ENCODE results near the gene RAB3C. TPM values are rescaled to one million over a fixed set of nuclear protein-coding genes. Genes with fewer than 3 reads are reported as not detected.
A peak's percentile ranks its signal among the peaks of the same experiment; 100 is the strongest.

RAB3C gene
- polyA plus RNA-seq, 4 donors = 0.22 to 6.5 (median 2.9) TPM

GRCh38 chr5:58857609-58858008 is 274.7 kb downstream of the RAB3C start:
- Histone ChIP-seq H3K27me3 (ENCODE audit: control insufficient read depth in 3 of 3, insufficient read depth in 3 of 3, low read length in 3 of 3) (peaks cover 0 to 2% (median 0%) of the 10 kb centered on the region in 3 donors), H3K36me3 (ENCODE audit: control insufficient read depth in 3 of 3, insufficient read depth in 2 of 3, low read depth in 1 of 3, low read length in 3 of 3) (no peaks in the 10 kb centered on the region), H3K4me1 (ENCODE audit: control insufficient read depth in 3 of 3, insufficient read depth in 2 of 3, low read depth in 1 of 3, low read length in 2 of 3) (no peaks in the 10 kb centered on the region), H3K27ac (ENCODE audit: low read depth in 1 of 3, low read length in 2 of 3) (no peak overlapping the region), H3K9me3 (ENCODE audit: control insufficient read depth in 2 of 2, insufficient read depth in 1 of 2, low read depth in 1 of 2, low read length in 1 of 2) (no peaks in the 10 kb centered on the region), H3K4me3 (ENCODE audit: low read depth in 1 of 3, low read length in 3 of 3) (no peak overlapping the region)
- DNase-seq (no peak), FAIRE-seq (no peak)
- 32 to 44% (median 44%) methylated on average over 2 of the region's 2 CpGs for WGBS, 3 donors

DNA sequence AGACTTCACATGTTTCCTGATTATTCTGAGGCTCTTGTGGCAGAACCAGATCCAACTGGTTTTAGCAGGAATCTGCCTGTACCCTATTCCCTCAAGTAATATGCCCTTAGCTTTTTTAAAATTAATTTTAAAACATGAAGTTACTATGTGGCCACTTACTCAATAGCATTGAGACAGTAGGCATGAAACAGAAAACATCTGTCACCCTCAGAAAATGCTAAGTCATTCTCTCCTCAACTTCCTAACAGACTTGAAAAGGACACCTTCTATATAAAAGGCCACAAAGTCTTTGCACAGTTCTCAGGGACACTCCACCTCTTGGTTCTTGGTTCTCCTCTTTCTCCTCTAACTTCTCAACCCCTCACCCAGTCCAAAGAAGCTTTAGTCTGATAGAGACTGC is 277.8 kb downstream of the RAB3C start:
- FAIRE-seq = no peak
- Histone ChIP-seq H3K27ac (ENCODE audit: low read depth in 1 of 3, low read length in 2 of 3) (no peak overlapping the region), H3K4me3 (ENCODE audit: low read depth in 1 of 3, low read length in 3 of 3) (no peak overlapping the region), H3K9me3 (ENCODE audit: control insufficient read depth in 2 of 2, insufficient read depth in 1 of 2, low read depth in 1 of 2, low read length in 1 of 2) (no peaks in the 10 kb centered on the region), H3K27me3 (ENCODE audit: control insufficient read depth in 3 of 3, insufficient read depth in 3 of 3, low read length in 3 of 3) (peaks cover 0 to 6% (median 2%) of the 10 kb centered on the region in 3 donors), H3K36me3 (ENCODE audit: control insufficient read depth in 3 of 3, insufficient read depth in 2 of 3, low read depth in 1 of 3, low read length in 3 of 3) (no peaks in the 10 kb centered on the region), H3K4me1 (ENCODE audit: control insufficient read depth in 3 of 3, insufficient read depth in 2 of 3, low read depth in 1 of 3, low read length in 2 of 3) (no peaks in the 10 kb centered on the region)
- DNase-seq = no peak

DNA sequence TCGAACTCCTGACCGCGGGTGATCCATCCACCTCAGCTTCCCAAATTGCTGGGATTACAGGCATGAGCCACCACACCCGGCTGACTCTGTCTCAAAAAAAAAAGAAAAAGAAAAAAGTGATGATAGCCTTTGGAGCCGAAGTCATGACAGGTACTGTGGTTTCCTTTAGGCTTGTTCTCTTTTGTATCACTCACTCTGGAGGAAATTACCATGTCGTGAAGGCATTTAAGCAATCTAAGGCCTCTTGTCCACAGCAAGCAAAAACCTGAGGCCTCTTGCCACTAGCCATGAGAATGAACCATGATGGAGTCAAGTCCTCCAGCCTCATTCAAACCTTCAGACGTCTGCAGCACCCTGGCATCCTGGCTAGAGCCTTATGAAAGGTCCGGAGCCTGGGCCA is 286.1 kb downstream of the RAB3C start:
- DNase-seq = no peak
- no peaks in the 10 kb centered on the region for H3K4me1 ChIP-seq (ENCODE audit: control insufficient read depth in 3 of 3, insufficient read depth in 2 of 3, low read depth in 1 of 3, low read length in 2 of 3)
- H3K36me3 ChIP-seq (ENCODE audit: control insufficient read depth in 3 of 3, insufficient read depth in 2 of 3, low read depth in 1 of 3, low read length in 3 of 3) = no peaks in the 10 kb centered on the region
- 53 to 80% (median 67%) methylated on average over 8 of the region's 8 CpGs for WGBS, 3 donors
- H3K4me3 ChIP-seq (ENCODE audit: low read depth in 1 of 3, low read length in 3 of 3) = no peak overlapping the region
- FAIRE-seq = no peak
- no peaks in the 10 kb centered on the region for H3K27me3 ChIP-seq (ENCODE audit: control insufficient read depth in 3 of 3, insufficient read depth in 3 of 3, low read length in 3 of 3)
- H3K9me3 ChIP-seq (ENCODE audit: control insufficient read depth in 2 of 2, insufficient read depth in 1 of 2, low read depth in 1 of 2, low read length in 1 of 2) = no peaks in the 10 kb centered on the region
- H3K27ac ChIP-seq (ENCODE audit: low read depth in 1 of 3, low read length in 2 of 3) = no peak overlapping the region

DNA sequence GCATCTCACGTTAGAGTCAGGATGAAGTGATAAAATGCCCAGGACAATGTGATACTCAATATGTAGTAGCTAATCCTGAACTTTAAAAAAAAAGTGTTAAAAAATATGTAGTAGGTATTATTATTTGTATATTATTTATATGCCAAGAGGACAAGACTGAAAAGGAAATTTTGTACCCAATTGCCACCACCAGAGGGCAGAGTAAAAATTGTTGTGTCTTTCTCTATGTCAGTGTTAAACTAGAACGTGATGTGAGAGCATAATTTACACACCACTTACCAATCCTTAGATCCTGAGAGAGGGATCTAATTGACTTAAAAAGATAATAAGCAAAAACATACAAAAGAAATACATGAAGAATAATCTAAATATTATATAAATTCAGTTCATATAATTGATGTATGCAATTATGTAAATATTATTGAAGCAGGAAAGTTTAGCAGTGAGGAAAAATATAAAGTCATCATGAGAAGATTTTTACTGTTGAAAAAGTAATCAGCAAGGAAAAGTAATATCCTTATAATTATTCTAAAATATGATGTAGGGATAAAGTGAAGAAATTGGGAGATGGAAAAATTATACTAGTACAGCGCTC is 288.9 kb downstream of the RAB3C start:
- no peak overlapping the region for H3K27ac ChIP-seq (ENCODE audit: low read depth in 1 of 3, low read length in 2 of 3)
- 48 to 53% (median 49%) methylated on average over 3 of the region's 3 CpGs for WGBS, 3 donors
- H3K4me1 ChIP-seq (ENCODE audit: control insufficient read depth in 3 of 3, insufficient read depth in 2 of 3, low read depth in 1 of 3, low read length in 2 of 3) = no peaks in the 10 kb centered on the region
- peak; percentile 30 to 42 for DNase-seq
- H3K36me3 ChIP-seq (ENCODE audit: control insufficient read depth in 3 of 3, insufficient read depth in 2 of 3, low read depth in 1 of 3, low read length in 3 of 3) = no peaks in the 10 kb centered on the region
- H3K27me3 ChIP-seq (ENCODE audit: control insufficient read depth in 3 of 3, insufficient read depth in 3 of 3, low read length in 3 of 3) = no peaks in the 10 kb centered on the region
- H3K9me3 ChIP-seq (ENCODE audit: control insufficient read depth in 2 of 2, insufficient read depth in 1 of 2, low read depth in 1 of 2, low read length in 1 of 2) = no peaks in the 10 kb centered on the region
- H3K4me3 ChIP-seq (ENCODE audit: low read depth in 1 of 3, low read length in 3 of 3) = no peak overlapping the region
- FAIRE-seq = peak; percentile 5

DNA sequence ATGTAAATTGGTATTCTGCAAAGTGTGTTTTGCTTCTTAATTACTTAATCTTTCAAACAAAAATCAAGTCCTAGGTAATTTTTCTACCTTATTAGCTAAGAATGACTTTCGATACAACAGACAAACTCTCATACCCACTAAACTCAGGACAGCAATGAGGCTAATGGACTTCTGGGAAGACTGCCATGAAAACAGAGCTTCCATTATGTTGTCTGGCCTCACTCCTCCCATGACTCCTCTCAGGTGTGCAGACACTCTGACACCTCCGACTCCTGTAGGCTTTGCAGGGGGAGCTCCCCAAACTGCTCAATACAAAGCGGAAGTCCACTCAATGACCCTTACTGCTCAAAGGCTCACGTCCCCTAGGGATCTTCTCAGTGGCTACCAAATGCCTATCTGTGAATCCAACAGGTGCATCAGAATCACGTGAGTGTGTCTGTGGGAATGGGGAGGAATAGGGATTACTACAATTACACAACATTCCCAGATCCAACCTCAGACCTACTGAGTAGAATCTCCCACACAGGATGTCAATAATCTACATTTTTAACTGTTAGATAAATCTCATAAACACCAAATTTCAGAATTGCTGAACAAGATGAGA is 289.9 kb downstream of the RAB3C start:
- no peak for DNase-seq
- H3K4me1 ChIP-seq (ENCODE audit: control insufficient read depth in 3 of 3, insufficient read depth in 2 of 3, low read depth in 1 of 3, low read length in 2 of 3) = no peaks in the 10 kb centered on the region

DNA sequence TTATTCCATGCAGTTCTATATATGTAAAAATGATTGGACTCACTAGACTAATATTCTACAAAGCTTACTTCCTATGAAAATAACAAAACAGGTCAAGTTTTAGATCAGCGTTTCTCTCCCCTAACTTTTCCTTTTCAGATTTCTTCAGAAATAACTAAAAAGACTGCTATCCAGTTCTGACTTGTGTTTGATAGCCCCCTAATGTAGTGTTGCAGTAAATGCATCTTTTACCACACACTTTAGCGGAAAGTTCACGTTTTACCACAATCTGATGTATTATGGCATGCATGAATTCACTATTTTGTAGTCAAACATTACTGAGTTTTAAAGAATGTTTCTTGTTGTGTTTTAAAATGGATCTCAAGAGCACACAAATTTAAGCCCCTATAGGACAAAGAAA is 292.7 kb downstream of the RAB3C start:
- no peak overlapping the region for H3K27ac ChIP-seq (ENCODE audit: low read depth in 1 of 3, low read length in 2 of 3)
- H3K4me3 ChIP-seq (ENCODE audit: low read depth in 1 of 3, low read length in 3 of 3) = no peak overlapping the region
- no peaks in the 10 kb centered on the region for H3K9me3 ChIP-seq (ENCODE audit: control insufficient read depth in 2 of 2, insufficient read depth in 1 of 2, low read depth in 1 of 2, low read length in 1 of 2)
- H3K36me3 ChIP-seq (ENCODE audit: control insufficient read depth in 3 of 3, insufficient read depth in 2 of 3, low read depth in 1 of 3, low read length in 3 of 3) = no peaks in the 10 kb centered on the region
- WGBS, 3 donors = 77 to 87% (median 83%) methylated on average over 3 of the region's 3 CpGs
- FAIRE-seq (no peak), DNase-seq (no peak)
- H3K27me3 ChIP-seq (ENCODE audit: control insufficient read depth in 3 of 3, insufficient read depth in 3 of 3, low read length in 3 of 3) = no peaks in the 10 kb centered on the region
- H3K4me1 ChIP-seq (ENCODE audit: control insufficient read depth in 3 of 3, insufficient read depth in 2 of 3, low read depth in 1 of 3, low read length in 2 of 3) = no peaks in the 10 kb centered on the region

More for the DNA sequence above, 289.9 kb downstream of the RAB3C start:
- no peak overlapping the region for H3K4me3 ChIP-seq (ENCODE audit: low read depth in 1 of 3, low read length in 3 of 3)
- 74 to 90% (median 80%) methylated on average over 5 of the region's 5 CpGs for WGBS, 3 donors
- H3K27ac ChIP-seq (ENCODE audit: low read depth in 1 of 3, low read length in 2 of 3) = no peak overlapping the region
- H3K9me3 ChIP-seq (ENCODE audit: control insufficient read depth in 2 of 2, insufficient read depth in 1 of 2, low read depth in 1 of 2, low read length in 1 of 2) = no peaks in the 10 kb centered on the region
- FAIRE-seq = no peak
- no peaks in the 10 kb centered on the region for H3K27me3 ChIP-seq (ENCODE audit: control insufficient read depth in 3 of 3, insufficient read depth in 3 of 3, low read length in 3 of 3)
- no peaks in the 10 kb centered on the region for H3K36me3 ChIP-seq (ENCODE audit: control insufficient read depth in 3 of 3, insufficient read depth in 2 of 3, low read depth in 1 of 3, low read length in 3 of 3)

- WGBS, 3 donors = 50 to 61% (median 60%) methylated on average over 2 of the region's 2 CpGs
- FAIRE-seq (no peak), DNase-seq (no peak)
- H3K4me3 ChIP-seq (ENCODE audit: low read depth in 1 of 3, low read length in 3 of 3) = no peak overlapping the region
- no peak overlapping the region for H3K27ac ChIP-seq (ENCODE audit: low read depth in 1 of 3, low read length in 2 of 3)
- no peaks in the 10 kb centered on the region for H3K27me3 ChIP-seq (ENCODE audit: control insufficient read depth in 3 of 3, insufficient read depth in 3 of 3, low read length in 3 of 3)
- H3K9me3 ChIP-seq (ENCODE audit: control insufficient read depth in 2 of 2, insufficient read depth in 1 of 2, low read depth in 1 of 2, low read length in 1 of 2) = no peaks in the 10 kb centered on the region
- no peaks in the 10 kb centered on the region for H3K4me1 ChIP-seq (ENCODE audit: control insufficient read depth in 3 of 3, insufficient read depth in 2 of 3, low read depth in 1 of 3, low read length in 2 of 3)
- no peaks in the 10 kb centered on the region for H3K36me3 ChIP-seq (ENCODE audit: control insufficient read depth in 3 of 3, insufficient read depth in 2 of 3, low read depth in 1 of 3, low read length in 3 of 3)
Measured at GRCh38 chr5:58885260-58885659, 302.4 kb downstream of the RAB3C start.

DNA sequence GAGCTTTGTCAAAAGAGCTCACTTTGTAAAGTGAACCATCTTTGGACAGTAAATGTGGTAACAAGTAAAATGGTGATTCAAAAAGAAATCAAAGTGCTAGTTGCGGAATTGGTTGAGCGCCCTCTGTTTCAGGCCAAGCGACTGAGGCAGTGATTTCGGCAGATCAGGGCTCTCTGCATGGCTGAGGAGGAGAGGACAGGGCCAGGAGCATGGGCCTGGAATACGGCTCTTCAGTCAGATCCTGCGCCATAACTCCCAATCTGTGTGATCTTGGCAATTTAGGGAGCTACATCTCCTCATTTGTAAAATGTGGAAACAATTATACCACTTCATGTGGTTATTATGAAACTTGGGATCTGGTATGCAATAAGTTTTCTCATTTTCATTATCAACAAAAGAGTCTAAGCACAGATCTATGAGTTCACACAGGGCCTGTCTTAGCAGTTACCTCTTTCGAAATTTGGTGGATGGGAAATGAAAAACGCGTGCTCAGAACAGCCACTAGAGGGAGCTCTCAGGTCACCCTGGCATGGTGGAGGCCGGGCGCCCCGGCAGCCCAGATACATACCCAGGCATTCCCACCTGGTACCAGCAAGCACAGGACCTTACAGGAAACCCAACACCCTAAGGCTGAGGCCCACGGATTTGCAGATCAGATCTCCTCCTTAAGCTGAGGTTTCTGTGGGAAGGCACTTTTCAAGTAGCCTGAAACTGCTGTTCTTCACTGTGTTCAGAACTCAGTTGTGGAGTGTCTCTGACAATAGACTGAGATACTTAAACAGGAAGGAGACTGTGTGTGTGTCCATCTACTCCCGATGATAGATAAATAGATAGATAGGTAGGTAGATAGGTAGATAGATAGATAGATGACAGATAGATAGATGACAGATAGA is 303.7 kb downstream of the RAB3C start:
- no peaks in the 10 kb centered on the region for H3K9me3 ChIP-seq (ENCODE audit: control insufficient read depth in 2 of 2, insufficient read depth in 1 of 2, low read depth in 1 of 2, low read length in 1 of 2)
- no peaks in the 10 kb centered on the region for H3K4me1 ChIP-seq (ENCODE audit: control insufficient read depth in 3 of 3, insufficient read depth in 2 of 3, low read depth in 1 of 3, low read length in 2 of 3)
- FAIRE-seq (no peak), DNase-seq (peak; percentile 44 to 67)
- no peak overlapping the region for H3K27ac ChIP-seq (ENCODE audit: low read depth in 1 of 3, low read length in 2 of 3)
- 41 to 42% (median 41%) methylated on average over 14 of the region's 14 CpGs for WGBS, 3 donors
- peaks cover 0 to 3% (median 0%) of the 10 kb centered on the region in 3 donors for H3K27me3 ChIP-seq (ENCODE audit: control insufficient read depth in 3 of 3, insufficient read depth in 3 of 3, low read length in 3 of 3)
- no peaks in the 10 kb centered on the region for H3K36me3 ChIP-seq (ENCODE audit: control insufficient read depth in 3 of 3, insufficient read depth in 2 of 3, low read depth in 1 of 3, low read length in 3 of 3)
- H3K4me3 ChIP-seq (ENCODE audit: low read depth in 1 of 3, low read length in 3 of 3) = no peak overlapping the region

Measured in small intestine (tissue), 7 donors.